NCI-H526 treated with DMSO at 0.1 percent for 48 hours (cell line): ENCODE measurements around the gene EN1.
A peak's percentile ranks its signal among the peaks of the same experiment; 100 is the strongest.

Source experiments
- DNase-seq: peaks from one replicate; lab custom pipeline; 2025; lab: John Stamatoyannopoulos, UW

EN1 gene

GRCh38 chr2:118855451-118856279 is 8.2 kb upstream of the EN1 start:
- peak; percentile 82 for DNase-seq

DNA sequence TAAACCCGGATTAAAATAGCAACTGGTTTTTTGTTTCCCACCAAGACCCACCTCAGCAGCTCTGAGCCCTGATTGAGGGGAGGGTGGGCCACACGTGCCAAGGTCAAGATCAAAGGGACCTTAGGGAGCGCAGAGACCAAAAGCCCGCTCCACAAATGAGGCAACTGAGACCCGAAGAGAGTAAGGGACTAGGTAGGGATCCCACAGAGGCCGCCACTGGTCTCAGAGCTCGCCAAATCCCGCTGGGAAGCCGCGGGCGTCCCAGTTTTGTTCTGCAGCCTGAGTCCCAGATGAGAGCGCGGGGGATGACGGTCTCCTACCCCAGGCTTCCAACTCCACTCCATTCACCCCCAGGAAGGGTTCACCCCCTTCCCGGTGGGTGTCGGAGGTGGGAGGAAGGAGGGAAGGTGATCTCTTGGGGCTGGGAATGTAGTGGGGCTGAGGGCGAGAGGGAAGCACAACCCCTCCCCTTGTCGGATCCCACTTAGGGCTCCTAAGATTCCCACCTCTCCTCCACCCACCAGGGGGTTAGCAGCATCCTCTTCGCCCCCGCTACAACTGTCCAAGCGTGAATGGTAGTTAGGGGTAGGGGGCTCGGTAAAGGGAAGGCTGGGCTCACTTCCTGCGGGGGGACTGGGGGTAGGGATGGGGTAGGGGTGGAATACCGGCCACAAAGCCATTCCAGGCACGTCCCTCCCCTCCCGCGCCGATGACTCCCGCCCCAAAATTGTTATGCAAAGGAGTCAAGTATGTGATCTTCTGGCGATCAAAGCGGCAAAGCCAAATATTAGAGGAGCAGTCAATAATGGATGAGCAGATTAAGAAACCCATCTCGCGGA is 7.3 kb upstream of the EN1 start:
- no peak for DNase-seq

GRCh38 chr2:118853651-118854291 is 6.3 kb upstream of the EN1 start:
- DNase-seq = no peak

GRCh38 chr2:118853129-118853640 is 5.7 kb upstream of the EN1 start:
- DNase-seq = peak; percentile 2

DNA sequence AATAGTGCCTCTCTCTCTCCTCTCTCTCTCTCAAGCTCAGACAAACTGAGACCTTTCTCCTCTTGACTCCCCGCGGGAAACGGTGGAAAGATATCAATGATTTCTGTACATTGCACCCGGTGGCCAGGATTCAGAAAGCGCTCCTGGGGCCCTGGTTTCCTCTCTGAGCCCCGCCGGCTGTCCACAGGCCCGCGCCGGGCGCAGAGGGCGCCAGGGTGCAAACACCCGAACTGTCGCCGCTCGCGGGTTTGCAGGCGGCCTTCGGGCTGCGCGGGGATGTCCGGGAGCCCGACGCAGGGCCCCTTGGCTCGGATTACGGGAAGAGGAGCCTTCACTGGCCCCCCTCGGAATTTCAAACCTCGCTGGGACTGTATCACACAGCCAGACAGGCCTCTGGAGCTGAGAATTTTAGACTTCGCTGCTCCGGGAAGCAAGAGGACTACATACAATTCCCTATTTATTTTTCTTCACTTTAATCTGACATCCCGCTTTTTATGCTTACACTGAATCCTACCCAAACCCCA is 5.2 kb upstream of the EN1 start:
- DNase-seq = no peak

GRCh38 chr2:118851650-118852049 is 4.2 kb upstream of the EN1 start:
- DNase-seq = peak; percentile 9

DNA sequence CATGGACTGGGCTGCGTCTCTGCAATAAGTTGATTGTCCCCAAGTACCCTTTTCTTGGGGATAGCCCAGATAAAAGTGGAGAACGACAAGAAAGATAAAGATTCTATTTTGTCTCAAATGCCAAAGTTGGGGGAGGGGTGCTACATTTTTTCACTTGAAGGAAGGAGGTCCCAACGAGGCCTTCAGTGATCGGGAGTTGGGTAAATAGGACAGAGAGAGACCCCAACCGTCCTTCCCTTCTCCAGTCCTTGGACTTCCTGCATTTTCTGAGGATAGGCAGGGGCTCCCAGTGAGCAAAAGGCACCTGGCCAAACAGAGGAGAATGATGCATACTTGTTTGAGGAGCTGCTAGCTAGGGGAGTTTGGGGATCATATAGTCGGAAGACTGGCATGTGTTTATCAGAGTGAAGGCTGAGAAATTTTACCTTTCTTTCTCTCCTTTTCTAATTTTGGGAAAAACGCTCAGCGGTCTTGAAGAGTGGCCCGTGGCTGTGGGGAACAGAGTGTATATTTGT is 3.5 kb upstream of the EN1 start:
- peak; percentile 20 for DNase-seq

DNA sequence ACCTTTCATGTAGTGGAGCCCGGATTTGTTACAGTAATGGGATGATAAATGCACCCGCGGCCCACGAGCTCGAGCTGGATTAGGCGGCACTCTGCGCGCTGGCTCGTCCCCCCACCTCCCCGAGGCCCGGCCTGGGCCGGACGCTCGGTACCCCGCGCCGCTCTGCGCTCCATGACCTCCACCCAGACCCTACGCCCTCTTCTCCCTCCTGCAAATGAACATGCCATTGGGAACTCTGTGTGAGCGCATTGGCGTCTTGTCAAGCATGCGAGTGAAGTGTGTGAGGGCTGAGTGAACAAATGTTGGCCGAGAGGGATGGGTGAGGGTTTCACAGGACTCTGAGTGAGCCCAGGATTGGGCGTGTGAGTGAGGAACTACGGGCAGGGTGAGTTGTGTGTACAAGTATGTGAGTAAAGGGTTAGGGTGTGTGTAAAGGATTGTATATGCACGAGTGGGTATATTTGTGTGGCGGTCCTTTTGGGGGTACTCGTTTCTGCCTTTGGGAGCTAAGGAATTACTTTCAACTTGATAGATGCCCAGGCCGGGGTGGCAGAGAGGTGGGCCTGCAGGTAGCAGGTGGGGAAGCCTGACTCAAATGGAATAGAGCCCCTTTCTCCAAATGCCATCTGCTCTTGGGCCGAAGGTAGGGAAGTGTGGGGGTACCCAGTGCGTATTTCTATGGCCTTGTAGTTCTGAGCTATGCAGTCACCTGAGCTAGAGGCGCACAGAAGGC is 2.9 kb upstream of the EN1 start:
- peak; percentile 18 for DNase-seq

DNA sequence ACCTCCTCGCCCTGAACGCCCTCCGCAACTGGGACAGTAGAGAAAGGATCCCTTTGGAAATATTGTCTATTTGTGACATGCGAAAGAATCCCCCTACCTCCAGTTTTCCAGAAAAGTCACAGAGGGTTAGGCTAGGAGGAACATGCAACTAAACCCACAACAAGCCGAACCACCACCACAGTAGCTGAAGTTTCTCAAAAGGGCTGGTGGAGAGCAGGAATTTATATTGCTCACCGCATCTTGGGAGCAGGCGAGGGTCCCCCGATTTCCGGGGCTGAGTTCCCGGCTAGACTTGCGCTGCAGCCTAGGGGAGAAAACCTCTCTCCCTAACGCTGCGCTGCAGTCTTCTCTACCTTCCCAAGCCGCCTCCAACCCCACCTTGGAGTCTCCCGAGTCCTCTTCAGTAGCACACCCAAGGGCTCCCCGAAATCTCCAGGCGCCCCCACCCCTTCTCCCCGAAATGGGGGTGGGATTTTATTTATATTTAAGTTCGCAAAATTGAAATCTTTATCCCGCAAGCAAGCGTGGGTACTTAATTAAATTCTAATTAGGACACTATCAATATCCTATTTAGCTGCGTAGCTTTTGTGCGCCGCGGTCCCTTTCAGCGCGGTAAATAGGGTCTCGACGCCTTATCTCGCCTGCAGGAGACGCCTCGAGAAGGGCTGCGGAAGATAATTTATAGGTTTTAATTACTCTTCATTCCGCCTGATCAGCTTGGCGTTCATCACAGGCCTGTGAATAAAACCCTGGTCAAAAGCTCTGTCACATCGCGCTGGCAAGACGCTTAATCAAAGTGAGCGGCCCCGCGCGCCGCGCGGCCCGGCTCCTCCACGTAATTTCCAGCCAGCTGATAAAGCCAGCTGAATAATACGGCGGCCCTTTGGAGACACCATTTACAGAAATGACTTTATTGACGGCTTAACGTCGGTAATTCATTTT is 2.0 kb upstream of the EN1 start:
- no peak for DNase-seq

- DNase-seq = peak; percentile 7
Measured at GRCh38 chr2:118848381-118849225, 1.2 kb upstream of the EN1 start.

DNA sequence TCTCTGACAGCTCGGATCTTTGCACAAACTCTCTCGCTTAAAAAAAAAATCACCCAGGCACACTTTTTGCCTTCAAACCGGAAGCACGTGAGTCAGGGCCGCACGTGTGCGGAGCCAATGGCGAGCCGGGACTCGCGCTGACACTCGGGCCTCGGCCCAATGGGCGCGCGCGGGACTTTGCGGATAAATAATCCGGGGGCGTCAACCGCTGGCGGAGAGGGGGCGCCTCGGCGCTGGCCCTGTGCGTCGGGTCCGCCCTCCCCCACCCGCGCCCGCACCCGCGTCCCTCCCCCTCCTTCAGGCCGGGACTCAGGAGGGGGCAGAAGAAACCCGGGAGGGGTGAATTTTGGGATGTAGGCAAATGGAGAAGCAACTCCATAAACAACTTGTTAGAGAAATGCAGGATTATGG is 319 bp upstream of the EN1 start:
- peak; percentile 91 for DNase-seq

DNA sequence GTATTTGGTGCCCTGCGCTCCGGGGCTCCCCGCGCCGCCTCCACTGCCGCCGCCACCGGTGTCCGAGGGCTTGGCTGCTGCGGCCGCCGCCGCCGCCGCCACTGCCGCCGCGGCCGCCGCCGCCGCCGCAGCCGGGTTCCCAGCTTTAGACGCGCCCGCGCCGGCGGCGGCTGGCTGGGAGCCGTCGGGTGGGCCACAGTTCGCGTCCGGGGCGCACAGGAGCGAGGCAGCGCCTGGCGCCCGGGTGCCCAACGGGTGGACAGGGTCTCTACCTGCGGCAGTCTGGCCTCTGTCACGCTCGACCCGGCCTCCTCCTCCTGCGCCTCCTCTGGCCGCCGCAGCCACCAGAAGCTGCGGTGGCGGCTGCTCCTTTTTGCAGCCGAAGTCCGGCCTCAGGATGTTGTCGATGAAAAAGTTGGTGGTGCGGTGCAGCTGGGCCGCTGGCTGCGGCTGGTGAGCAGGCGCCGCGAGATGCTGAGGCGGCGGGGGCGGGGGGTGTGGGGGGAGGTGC is 951 bp downstream of the EN1 start:
- no peak for DNase-seq

DNA sequence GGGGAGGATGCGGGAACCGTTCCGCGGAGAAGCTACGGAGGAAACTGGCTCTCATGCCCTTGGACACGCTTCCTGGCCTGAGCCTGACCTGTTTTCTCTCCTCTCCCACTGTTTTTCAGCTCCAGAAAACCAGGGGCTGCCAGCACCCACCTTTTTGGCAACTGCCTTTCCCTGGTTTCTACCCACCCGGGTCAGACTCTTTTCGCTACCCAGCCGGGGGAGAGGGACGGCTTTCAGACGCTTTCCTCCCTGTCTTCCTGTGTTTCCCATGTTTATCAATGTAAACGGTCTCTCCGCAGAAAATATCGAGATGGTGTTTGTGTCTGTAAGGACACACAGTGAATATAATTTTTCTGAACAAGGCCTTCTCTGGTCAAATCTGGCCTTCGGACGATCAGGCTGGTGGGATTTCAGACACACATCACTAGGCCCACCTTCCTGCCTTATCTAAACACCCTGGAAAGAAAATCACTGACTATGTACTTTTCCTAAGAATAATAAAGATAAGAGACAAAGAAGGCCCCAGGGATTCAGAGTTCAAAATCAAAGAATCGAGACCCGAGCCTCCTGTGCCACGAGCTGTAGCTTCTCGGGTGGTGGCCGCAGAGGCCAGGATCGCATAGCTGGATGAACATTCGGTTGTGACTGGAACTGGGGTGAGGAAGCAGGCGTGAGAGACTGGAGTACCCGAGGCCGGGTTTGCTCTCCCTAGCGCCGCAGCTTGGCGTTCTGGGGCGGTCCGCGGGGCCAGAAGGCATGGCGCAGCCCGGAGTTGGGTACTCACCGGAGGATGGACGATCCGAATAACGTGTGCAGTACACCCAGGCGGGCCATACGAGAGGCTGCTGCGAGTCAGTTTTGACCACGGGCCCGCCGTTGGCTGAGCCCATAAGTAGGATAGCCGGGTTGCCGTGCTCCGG is 1.7 kb downstream of the EN1 start:
- peak; percentile 31 for DNase-seq

DNA sequence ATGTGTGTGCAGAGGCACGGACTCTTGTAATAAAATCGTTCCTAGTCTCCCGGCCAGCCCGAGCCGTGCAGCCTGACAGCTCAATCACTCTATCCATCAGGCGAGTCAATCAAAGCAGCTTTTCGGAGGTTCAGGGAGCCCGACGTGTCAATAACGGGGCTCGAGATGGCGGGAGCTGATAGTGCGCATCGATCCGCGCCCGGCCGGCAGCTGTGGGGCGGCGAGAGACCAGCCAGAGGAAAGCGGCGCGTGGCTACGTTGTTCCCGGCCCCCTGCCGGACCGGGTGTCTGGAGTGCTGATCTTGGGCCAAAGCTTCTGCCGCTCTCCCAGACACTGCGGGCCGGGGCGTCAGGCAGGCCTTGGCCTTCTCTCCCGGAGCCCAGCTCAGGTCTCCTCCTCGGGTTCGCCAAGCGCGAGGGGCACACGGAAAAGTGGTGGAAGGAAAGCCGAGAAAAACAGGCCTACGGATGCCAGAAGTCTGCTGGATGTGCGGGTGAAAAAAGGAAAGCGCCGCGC is 2.4 kb downstream of the EN1 start:
- peak; percentile 61 for DNase-seq

DNA sequence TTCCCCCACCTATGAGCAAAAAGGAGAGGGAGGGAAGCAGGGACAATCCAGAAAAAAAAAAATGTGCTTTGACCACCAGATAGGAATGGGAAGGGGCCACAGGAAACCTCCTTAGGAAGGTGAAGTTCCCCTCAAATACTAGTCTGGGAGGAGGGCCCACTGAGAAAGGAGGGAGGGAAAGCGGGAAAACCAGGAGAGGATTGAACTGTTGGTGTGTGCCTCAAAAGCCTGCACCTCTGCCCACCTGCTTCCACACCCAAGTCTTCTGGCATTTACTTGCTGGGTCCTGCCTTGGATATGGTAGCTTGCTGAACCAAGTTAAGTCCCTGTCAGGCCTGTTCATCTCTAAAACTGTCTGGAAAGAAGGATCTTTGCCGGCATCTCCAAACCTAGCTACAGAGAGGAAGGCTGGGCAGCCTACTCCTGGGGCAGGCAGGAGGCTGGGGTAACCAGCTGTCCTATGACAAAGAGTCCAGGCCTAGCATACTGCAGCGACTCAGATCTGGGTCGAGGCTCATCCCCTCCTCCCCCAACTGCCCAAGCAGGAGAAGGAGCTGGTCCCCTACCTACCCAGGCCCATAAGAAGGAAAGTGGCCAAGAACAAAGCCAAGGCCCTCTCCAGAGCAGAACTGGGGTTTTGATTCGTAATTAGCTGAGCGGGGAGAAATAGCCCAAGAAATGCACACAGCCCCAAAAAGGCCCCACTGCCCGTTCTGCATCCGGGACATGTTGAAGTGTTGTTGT is 3.0 kb downstream of the EN1 start:
- DNase-seq = peak; percentile 80

GRCh38 chr2:118843483-118844132 is 3.8 kb downstream of the EN1 start:
- DNase-seq = peak; percentile 57
